Fibroblast of lung (primary cell): ENCODE measurements around the gene XYLT1. TPM values are rescaled to one million over a fixed set of nuclear protein-coding genes. Genes with fewer than 3 reads are reported as not detected.

Experiments
- DNase-seq, 2 donors: peaks; one replicate each; pipeline versions ENCODE4 v3.0.0 to v3.0.0-alpha.2; 2010; ENCODE audit warnings: low read depth in 2 of 2
- H2AFZ ChIP-seq: 2 replicates; pipeline ENCODE4 v1.5.1; 2012; ENCODE audit warnings: low read length, control low read depth, inconsistent platforms
- H3K27ac ChIP-seq: 2 replicates; pipeline ENCODE4 v1.5.1; 2011; ENCODE audit warnings: low read length, control low read depth; ENCODE audit not compliant: insufficient read depth
- H3K27me3 ChIP-seq: 2 replicates; pipeline ENCODE4 v1.5.1; 2011; ENCODE audit warnings: mild to moderate bottlenecking, low read length; ENCODE audit not compliant: control insufficient read depth, insufficient read depth
- H3K36me3 ChIP-seq: 2 replicates; pipeline ENCODE4 v1.5.1; 2011; ENCODE audit warnings: low read length; ENCODE audit not compliant: control insufficient read depth, insufficient read depth
- H3K4me1 ChIP-seq: 2 replicates; pipeline ENCODE4 v1.5.1; 2011; ENCODE audit warnings: low read length; ENCODE audit not compliant: control insufficient read depth, insufficient read depth; ENCODE audit errors: extremely low read depth
- H3K4me2 ChIP-seq: 2 replicates; pipeline ENCODE4 v1.5.1; 2011; ENCODE audit warnings: low read length, control low read depth; ENCODE audit not compliant: insufficient read depth; ENCODE audit errors: extremely low read depth
- H3K4me3 ChIP-seq, 4 experiments: fragments of 200-600 bp in 1 of 4; sonication (generic) in 1 of 4; replicated peaks in 1 of 4; 2 replicates each; pipeline ENCODE4 v1.5.1; 2011 to 2016; ENCODE audit warnings: low read length in 4 of 4, low read depth in 3 of 4, mild to moderate bottlenecking in 3 of 4, control low read depth in 2 of 4, inconsistent platforms in 1 of 4, mixed read lengths in 1 of 4; ENCODE audit not compliant: insufficient read depth in 1 of 4; ENCODE audit errors: control extremely low read depth in 1 of 4
- H3K79me2 ChIP-seq: 2 replicates; pipeline ENCODE4 v1.5.1; 2012; ENCODE audit warnings: mild to moderate bottlenecking, low read length, inconsistent platforms; ENCODE audit not compliant: control insufficient read depth, insufficient read depth
- H3K9ac ChIP-seq: 2 replicates; pipeline ENCODE4 v1.5.1; 2011; ENCODE audit warnings: mild to moderate bottlenecking, low read length, control low read depth; ENCODE audit not compliant: insufficient read depth
- H3K9me3 ChIP-seq: 2 replicates; pipeline ENCODE4 v1.5.1; 2012; ENCODE audit warnings: low read depth, low read length; ENCODE audit not compliant: control insufficient read depth, insufficient read depth
- H4K20me1 ChIP-seq: 2 replicates; pipeline ENCODE4 v1.5.1; 2011; ENCODE audit warnings: low read length; ENCODE audit not compliant: control insufficient read depth, insufficient read depth; ENCODE audit errors: extremely low read depth
- EZH2 ChIP-seq: IDR thresholded peaks from 2 replicates; pipeline ENCODE4 v1.5.1; 2012; ENCODE audit warnings: low read length, control low read depth, mild to moderate bottlenecking; ENCODE audit errors: missing control alignments
- polyA plus RNA-seq, 2 donors: library from polyadenylated mRNA; depleted of rRNA in 1 of 2; stranded (reverse) in 1 of 2; unstranded in 1 of 2; fragments of >200 nt; gene quantifications; 2 replicates each; pipeline ENCODE4 v1.2.1, GENCODE V29; 2011 to 2012; ENCODE audit warnings: missing spikeins in 1 of 2
- total RNA-seq: library from RNA; depleted of rRNA; stranded (reverse); fragments of >200 nt; gene quantifications from 2 replicates; pipeline ENCODE4 v1.2.1, GENCODE V29; 2014
- TF ChIP-seq, protein P1 (sequence below), 2 donors: IDR thresholded peaks in 1 of 2; conservative IDR thresholded peaks in 1 of 2; 1 replicate in 1 of 2; 2 replicates in 1 of 2; pipeline ENCODE4 v1.5.1; 2011 to 2012; ENCODE audit warnings: low read length in 2 of 2, control low read depth in 1 of 2, inconsistent platforms in 1 of 2, low read depth in 1 of 2, mild to moderate bottlenecking in 1 of 2

XYLT1 gene
- total and polyA plus RNA-seq, 2 donors (not counting 1 experiment from before 2014, with no cell fraction given): 9.3 to 21.8 TPM

DNA sequence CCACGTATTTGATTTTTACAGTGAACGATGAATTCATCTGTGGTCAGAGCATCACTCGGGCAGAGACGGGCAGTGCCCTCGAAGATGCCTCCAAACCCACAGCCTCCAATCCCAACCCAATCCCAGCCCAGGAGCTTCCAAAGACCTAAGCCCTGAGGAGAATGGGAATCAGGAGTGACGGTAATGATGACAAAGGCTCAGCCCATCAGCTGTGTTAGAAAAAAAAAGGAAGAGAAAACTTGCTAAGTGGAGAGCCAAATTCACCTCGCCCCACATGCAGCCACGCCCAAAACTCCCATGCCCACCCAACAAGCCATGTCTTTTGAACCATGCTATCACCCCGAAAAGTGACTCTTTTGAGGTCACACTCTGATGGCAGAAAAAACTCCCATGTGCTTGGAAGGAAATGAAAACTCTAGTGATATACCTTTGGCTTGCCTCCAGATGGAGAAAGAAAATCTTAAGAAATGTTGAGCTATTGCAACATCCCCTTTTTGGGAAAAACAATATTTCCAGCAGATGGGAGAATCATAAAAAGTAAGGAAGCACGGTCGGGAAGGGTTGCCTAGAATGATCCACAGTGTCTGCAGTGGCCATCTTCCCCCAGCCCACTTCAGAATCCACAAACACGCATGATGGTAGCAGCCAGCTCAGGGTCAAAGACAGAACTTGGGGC lies 37.7 kb downstream of the XYLT1 start:
- Histone ChIP-seq H3K4me1 (no peaks in the 10 kb centered on the region), H3K27me3 (no peaks in the 10 kb centered on the region), H3K27ac (no peak overlapping the region), H3K9me3 (no peaks in the 10 kb centered on the region), H3K4me3 (no peak overlapping the region), H3K9ac (no peak overlapping the region), H3K36me3 (no peaks in the 10 kb centered on the region), H3K79me2 (peaks cover 2% of the 10 kb centered on the region), H4K20me1 (no peaks in the 10 kb centered on the region), H2AFZ (no peak overlapping the region), H3K4me2 (no peak overlapping the region)
- DNase-seq: peak in 1 of 2 donors; percentile 73
- TF ChIP-seq EZH2: no peak
- TF ChIP-seq, protein P1, sequence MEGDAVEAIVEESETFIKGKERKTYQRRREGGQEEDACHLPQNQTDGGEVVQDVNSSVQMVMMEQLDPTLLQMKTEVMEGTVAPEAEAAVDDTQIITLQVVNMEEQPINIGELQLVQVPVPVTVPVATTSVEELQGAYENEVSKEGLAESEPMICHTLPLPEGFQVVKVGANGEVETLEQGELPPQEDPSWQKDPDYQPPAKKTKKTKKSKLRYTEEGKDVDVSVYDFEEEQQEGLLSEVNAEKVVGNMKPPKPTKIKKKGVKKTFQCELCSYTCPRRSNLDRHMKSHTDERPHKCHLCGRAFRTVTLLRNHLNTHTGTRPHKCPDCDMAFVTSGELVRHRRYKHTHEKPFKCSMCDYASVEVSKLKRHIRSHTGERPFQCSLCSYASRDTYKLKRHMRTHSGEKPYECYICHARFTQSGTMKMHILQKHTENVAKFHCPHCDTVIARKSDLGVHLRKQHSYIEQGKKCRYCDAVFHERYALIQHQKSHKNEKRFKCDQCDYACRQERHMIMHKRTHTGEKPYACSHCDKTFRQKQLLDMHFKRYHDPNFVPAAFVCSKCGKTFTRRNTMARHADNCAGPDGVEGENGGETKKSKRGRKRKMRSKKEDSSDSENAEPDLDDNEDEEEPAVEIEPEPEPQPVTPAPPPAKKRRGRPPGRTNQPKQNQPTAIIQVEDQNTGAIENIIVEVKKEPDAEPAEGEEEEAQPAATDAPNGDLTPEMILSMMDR (conservative IDR thresholded peaks at IDR 0.05 in 1 of 2, IDR thresholded peaks at IDR 0.05 in 1 of 2; ENCODE audit: low read depth in 1 of 2, low read length in 2 of 2): no peak

GRCh38 chr16:17431968-17432625 lies 38.7 kb downstream of the XYLT1 start:
- H3K36me3 ChIP-seq: no peaks in the 10 kb centered on the region
- H3K9me3 ChIP-seq: no peaks in the 10 kb centered on the region
- H3K9ac ChIP-seq: no peak overlapping the region
- no peak for TF ChIP-seq EZH2
- TF ChIP-seq, protein P1 (conservative IDR thresholded peaks at IDR 0.05 in 1 of 2, IDR thresholded peaks at IDR 0.05 in 1 of 2; ENCODE audit: low read depth in 1 of 2, low read length in 2 of 2): peak in 1 of 2 donors; percentile 10
- H3K27ac ChIP-seq: no peak overlapping the region
- no peaks in the 10 kb centered on the region for H3K4me1 ChIP-seq
- H3K79me2 ChIP-seq: peaks cover 2% of the 10 kb centered on the region
- no peak overlapping the region for H2AFZ ChIP-seq
- no peaks in the 10 kb centered on the region for H3K27me3 ChIP-seq
- DNase-seq: no peak
- no peak overlapping the region for H3K4me2 ChIP-seq
- H3K4me3 ChIP-seq: no peak overlapping the region
- no peaks in the 10 kb centered on the region for H4K20me1 ChIP-seq

GRCh38 chr16:17431012-17431411 lies 39.7 kb downstream of the XYLT1 start:
- H3K79me2 ChIP-seq: peaks cover 2% of the 10 kb centered on the region
- no peaks in the 10 kb centered on the region for H4K20me1 ChIP-seq
- H3K9ac ChIP-seq: no peak overlapping the region
- no peaks in the 10 kb centered on the region for H3K4me1 ChIP-seq
- H3K36me3 ChIP-seq: no peaks in the 10 kb centered on the region
- no peak overlapping the region for H3K27ac ChIP-seq
- H2AFZ ChIP-seq: no peak overlapping the region
- no peaks in the 10 kb centered on the region for H3K9me3 ChIP-seq
- H3K4me2 ChIP-seq: no peak overlapping the region
- H3K27me3 ChIP-seq: no peaks in the 10 kb centered on the region
- TF ChIP-seq EZH2: no peak
- TF ChIP-seq, protein P1 (conservative IDR thresholded peaks at IDR 0.05 in 1 of 2, IDR thresholded peaks at IDR 0.05 in 1 of 2; ENCODE audit: low read depth in 1 of 2, low read length in 2 of 2): no peak
- H3K4me3 ChIP-seq: no peak overlapping the region
- peak; percentile 39 to 65 for DNase-seq
